HG03108 (cell line): ENCODE data around the gene MAPKBP1.

Source experiments
- ATAC-seq: cut with Tn5 transposase; IDR thresholded peaks from one replicate; pipeline ENCODE4 v1.9.1; 2021; ENCODE audit warnings: moderate library complexity; ENCODE audit not compliant: unreplicated experiment

Gene MAPKBP1

GRCh38 chr15:41804916-41805666 lies 30.8 kb downstream of the MAPKBP1 start:
- no peak for ATAC-seq

GRCh38 chr15:41805711-41806110 lies 31.4 kb downstream of the MAPKBP1 start:
- ATAC-seq = no peak

GRCh38 chr15:41806291-41807181 lies 32.3 kb downstream of the MAPKBP1 start:
- ATAC-seq = no peak

DNA sequence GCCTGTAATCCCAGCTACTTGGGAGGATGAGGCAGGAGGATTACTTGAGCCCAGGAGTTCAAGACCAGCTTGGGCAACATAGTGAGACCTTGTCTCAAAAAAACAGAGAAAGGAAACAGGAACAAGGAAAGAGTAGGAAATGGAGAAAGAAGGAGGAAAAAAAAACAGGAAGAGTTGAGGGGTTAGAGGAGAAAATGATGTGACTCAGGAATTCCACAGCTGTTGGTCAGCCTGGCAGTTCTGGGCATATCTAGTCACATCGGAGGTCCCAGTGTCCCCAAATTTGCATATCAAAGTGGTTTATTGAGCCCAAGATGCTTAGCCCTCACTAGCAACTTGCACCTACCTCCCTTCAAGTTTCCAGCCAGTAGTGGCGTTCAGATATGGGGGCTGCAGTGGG lies 34.8 kb downstream of the MAPKBP1 start:
- ATAC-seq = no peak

DNA sequence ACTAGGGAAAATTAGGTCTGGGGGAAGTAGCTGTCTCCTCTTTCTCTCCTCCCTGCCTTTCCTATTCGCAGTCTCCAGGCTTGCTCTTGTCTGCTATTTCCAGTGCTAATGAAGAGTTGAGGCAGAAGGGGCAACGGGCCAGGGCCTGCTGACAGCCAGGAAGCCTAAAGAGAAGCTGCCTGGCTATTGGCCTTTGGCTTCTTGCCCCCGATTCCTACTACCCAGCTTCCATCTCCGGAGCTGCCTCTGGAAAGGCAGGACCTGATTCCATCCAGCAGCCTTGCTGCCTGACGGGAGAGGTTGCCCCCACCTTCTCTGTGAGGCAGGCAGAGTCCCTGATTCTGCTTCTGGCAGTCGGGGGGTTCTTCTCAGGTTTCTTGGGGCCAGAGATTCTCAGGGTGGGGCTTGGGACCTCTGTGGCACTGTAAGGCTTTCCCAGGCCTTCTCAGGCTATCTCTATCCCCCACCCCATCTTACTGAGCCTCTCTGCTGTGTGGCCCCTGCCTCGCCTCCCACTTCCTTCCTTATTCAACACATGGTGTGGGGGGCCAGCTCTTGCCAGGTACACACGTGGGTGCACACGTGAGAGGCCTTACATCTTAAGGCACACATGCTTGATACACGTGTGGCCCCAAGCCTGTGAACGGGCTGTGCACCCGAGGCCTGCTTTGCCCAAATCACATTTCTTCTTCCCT lies 35.4 kb downstream of the MAPKBP1 start:
- no peak for ATAC-seq

- ATAC-seq = no peak
Observed at GRCh38 chr15:41810651-41811431, 36.6 kb downstream of the MAPKBP1 start.

- ATAC-seq = peak; percentile 66
Observed at GRCh38 chr15:41811432-41812195, 37.3 kb downstream of the MAPKBP1 start.

- ATAC-seq = no peak
Observed at GRCh38 chr15:41812820-41813375, 38.6 kb downstream of the MAPKBP1 start.

DNA sequence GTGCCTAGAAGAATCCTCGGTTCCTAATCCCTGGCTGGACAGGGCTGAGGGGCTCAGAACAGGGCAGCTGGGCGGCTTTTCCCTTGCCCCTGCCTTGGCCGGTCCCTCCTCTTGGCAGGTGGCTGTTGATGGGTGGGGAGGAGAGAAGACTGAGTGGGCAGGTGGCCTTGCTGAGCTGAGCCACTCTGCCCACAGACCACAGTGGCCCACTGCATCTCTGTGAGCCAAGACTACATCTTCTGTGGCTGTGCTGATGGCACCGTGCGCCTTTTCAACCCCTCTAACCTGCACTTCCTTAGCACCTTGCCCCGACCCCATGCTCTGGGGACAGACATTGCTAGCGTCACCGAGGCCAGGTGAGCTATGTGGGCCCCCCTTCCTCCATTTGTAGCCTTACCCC lies 39.1 kb downstream of the MAPKBP1 start:
- no peak for ATAC-seq

- ATAC-seq = no peak
Observed at GRCh38 chr15:41814534-41814933, 40.2 kb downstream of the MAPKBP1 start.

- ATAC-seq = no peak
Observed at GRCh38 chr15:41816788-41817187, 42.5 kb downstream of the MAPKBP1 start.

DNA sequence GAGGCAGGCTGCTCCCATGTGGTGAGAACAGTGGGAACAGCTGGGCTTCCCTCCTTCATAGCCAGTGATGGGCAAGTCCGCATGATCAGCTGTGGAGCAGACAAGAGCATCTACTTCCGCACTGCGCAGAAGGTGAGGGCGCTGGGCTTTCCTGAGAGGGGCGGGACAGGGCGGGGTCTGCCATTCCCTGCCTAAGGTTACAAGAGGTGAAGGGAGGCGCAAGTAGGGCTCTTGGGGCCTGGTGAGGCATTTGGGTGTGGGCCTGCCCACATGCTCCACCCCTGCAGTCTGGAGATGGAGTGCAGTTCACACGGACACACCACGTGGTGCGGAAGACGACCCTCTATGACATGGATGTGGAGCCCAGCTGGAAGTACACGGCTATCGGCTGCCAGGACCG lies 43.0 kb downstream of the MAPKBP1 start:
- ATAC-seq = no peak

GRCh38 chr15:41817781-41818180 lies 43.5 kb downstream of the MAPKBP1 start:
- ATAC-seq = no peak

DNA sequence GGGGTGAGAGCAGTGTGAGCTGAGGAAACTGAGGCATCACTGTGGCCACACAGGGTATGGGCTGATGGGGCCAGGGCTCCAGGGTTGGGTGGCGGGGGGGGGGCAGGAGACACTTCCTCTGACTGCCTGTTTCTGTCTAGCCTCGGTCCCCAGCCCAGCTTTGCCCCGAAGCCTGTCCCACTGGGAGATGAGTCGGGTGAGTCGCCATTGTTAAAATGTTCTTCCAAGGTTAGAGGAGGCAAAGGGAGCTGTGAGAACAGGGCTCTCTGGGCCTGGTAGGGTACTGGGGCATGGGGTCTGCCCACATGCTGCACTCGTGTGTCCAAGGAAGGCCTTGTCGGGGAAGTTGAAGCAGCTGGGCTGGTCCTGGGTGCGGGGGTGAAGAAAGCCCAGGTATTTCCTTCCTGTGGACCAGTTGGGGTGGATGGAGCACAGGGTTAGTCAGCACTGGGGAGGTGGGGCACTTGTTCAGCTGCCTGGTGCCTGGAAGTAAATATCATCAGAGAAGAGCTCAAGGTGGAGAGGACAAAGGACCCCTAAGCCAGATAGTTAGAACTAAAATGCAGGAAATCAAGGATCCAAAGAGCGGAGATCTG lies 45.3 kb downstream of the MAPKBP1 start:
- no peak for ATAC-seq

- ATAC-seq = no peak
Observed at GRCh38 chr15:41820791-41821423, 46.6 kb downstream of the MAPKBP1 start.

GRCh38 chr15:41821831-41822230 lies 47.5 kb downstream of the MAPKBP1 start:
- no peak for ATAC-seq

DNA sequence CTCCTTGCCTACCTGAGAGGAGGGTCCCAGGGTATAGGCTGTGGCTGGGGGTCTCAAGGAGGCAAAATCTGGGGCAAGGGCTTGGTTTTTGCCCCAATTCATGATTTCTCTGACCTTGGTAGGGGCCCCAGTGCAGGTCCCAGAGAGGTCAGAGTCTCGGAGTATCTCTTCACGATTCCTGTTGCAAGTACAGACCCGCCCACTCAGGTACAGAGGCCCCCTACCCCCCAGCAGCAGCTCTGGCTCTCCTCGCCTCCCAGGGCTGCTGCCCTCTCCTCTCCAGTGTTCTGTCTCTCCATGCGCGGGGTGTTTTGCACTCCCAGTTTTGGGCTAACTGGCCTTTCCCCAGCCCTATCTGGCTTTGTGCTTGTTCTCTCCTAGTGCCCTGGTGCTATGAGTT lies 48.2 kb downstream of the MAPKBP1 start:
- no peak for ATAC-seq

DNA sequence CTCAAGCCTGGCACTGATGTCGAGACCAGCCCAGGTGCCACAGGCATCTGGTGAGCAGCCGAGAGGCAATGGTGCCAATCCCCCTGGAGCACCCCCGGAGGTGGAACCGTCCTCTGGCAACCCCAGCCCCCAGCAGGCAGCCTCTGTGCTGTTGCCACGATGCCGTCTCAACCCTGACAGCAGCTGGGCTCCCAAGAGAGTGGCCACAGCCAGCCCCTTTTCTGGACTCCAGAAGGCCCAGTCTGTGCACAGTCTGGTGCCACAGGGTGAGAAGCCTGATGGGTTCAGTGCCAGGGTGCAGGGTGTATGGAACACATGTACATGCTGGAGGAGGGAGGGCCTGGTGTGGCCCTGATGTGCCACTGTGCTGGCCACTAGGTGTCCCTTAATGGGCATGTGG lies 48.7 kb downstream of the MAPKBP1 start:
- ATAC-seq = no peak

DNA sequence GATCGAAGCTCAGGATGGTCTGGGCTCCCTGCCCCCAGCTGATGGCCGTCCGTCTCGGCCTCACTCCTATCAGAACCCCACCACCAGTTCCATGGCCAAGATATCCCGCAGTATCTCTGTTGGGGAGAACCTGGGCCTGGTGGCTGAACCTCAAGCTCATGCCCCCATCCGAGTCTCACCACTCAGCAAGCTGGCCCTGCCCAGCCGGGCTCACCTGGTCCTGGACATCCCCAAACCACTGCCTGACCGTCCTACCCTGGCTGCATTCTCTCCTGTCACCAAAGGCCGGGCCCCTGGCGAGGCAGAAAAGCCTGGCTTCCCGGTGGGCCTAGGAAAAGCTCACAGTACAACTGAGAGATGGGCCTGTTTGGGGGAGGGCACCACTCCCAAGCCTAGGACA lies 49.2 kb downstream of the MAPKBP1 start:
- no peak for ATAC-seq
